ENCODE results near the gene FAM107B. TPM values are rescaled to one million over a fixed set of nuclear protein-coding genes. Genes with fewer than 3 reads are reported as not detected.

FAM107B gene
- total and polyA plus RNA-seq, 2 of the 8 experiments (the other 6 are each of a cell fraction or from before 2014, with no cell fraction given) = 7.5 to 28.1 TPM

DNA sequence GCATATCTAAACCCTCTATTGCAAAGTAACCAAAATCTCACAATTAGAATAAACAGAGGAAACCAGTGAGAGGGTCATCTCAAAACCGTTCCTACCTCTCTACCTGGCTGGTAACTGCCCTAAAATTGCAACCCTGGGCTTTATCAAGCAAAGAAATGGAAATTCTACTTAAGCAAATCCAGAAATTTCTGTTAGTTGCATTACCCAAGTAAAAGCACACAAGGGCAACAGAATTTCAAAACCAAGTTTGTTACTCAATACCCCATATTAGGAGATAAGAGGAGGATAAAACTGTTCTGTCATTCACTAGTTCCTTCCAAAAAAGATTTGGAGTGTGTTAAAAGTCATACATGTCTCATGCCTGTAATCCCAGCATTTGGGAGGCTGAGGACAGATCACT lies 195.3 kb downstream of the FAM107B start:
- no peak for FAIRE-seq
- Histone ChIP-seq H2AK5ac (ENCODE audit: low read depth, low read length) (no peak overlapping the region), H3K4ac (replicated peaks; ENCODE audit: insufficient read length, low read depth, low read length) (no peak overlapping the region), H3K9me3 (ENCODE audit: insufficient read depth in 2 of 2, low read depth in 1 of 2, low read length in 1 of 2) (no peaks in the 10 kb centered on the region), H3K14ac (ENCODE audit: insufficient read length) (no peak overlapping the region), H3K18ac (ENCODE audit: extremely low read depth, low read length) (no peak overlapping the region), H3K27ac (ENCODE audit: low read depth, low read length) (no peak overlapping the region), H4K5ac (ENCODE audit: insufficient read length, low read depth, low read length) (no peak overlapping the region), H3K4me2 (ENCODE audit: insufficient read depth in 1 of 2, low read depth in 2 of 2, low read length in 2 of 2) (no peak overlapping the region), H3K4me3 (ENCODE audit: extremely low read depth in 1 of 4, insufficient read depth in 2 of 4, low read depth in 3 of 4, low read length in 4 of 4) (no peak overlapping the region), H3K4me1 (replicated peaks in 1 of 4; ENCODE audit: control insufficient read depth in 3 of 4, insufficient read depth in 4 of 4, low read length in 3 of 4) (peaks cover 0 to 6% (median 0%) of the 10 kb centered on the region in 4 experiments; a peak in 4 of 7 replicates), H3K36me3 (ENCODE audit: control insufficient read depth in 2 of 4, insufficient read depth in 4 of 4, low read length in 3 of 4) (no peaks in the 10 kb centered on the region), H3K79me1 (ENCODE audit: low read depth, low read length) (peaks cover 4% of the 10 kb centered on the region; the same call in 1 of the 2 replicates), H2AFZ (ENCODE audit: low read length) (no peak overlapping the region), H2BK12ac (ENCODE audit: low read depth, low read length) (no peak overlapping the region), H3K79me2 (ENCODE audit: control insufficient read depth in 1 of 2, insufficient read depth in 2 of 2, low read length in 2 of 2) (peaks cover 0 to 29% of the 10 kb centered on the region in 2 experiments; a peak in 2 of 4 replicates), H4K91ac (replicated peaks; ENCODE audit: insufficient read length, low read length) (no peak overlapping the region), H3K56ac (replicated peaks; ENCODE audit: insufficient read length, low read depth, low read length) (no peak overlapping the region), H3K23ac (ENCODE audit: insufficient read length) (no peak overlapping the region), H3K23me2 (ENCODE audit: low read depth, low read length) (no peaks in the 10 kb centered on the region), H2BK5ac (ENCODE audit: low read depth, low read length) (no peak overlapping the region), H3K27me3 (replicated peaks in 1 of 4; ENCODE audit: control insufficient read depth in 3 of 4, extremely low read depth in 1 of 4, insufficient read depth in 3 of 4, low read length in 3 of 4) (no peaks in the 10 kb centered on the region), H4K8ac (ENCODE audit: extremely low read depth, insufficient read depth, low read length) (no peak overlapping the region), H4K20me1 (replicated peaks in 1 of 2; ENCODE audit: control insufficient read depth in 1 of 2, insufficient read depth in 2 of 2, low read length in 2 of 2) (no peaks in the 10 kb centered on the region), H2BK120ac (replicated peaks; ENCODE audit: low read depth, low read length) (no peak overlapping the region), H2BK20ac (ENCODE audit: low read length) (no peak overlapping the region), H3K9ac (replicated peaks in 1 of 4; ENCODE audit: extremely low read depth in 1 of 4, low read depth in 3 of 4, low read length in 3 of 4) (no peak overlapping the region), H2BK15ac (ENCODE audit: low read length) (no peak overlapping the region)
- WGBS, 2 experiments (ENCODE audit: extremely low coverage in 1 of 2, insufficient coverage in 1 of 2, insufficient read length in 1 of 2, insufficient replicate concordance in 2 of 2, low coverage in 1 of 2, low lambda C conversion rate in 2 of 2, missing lambda C conversion rate in 1 of 2) = 90% methylated on average over 1 of the region's 1 CpG; no CpG with 5 or more reads in 1 of the 2 experiments
- POLR2A ChIA-PET (ENCODE audit: partially characterized antibody) = interaction anchor here (0.6 kb wide), 1 partner anchor 32 kb away, joined by 3 read pairs; no protein-coding TSS in a partner anchor
- DNase-seq (ENCODE audit: low read depth in 1 of 2, low spot score in 2 of 2) = no peak
- CTCF ChIA-PET (ENCODE audit: partially characterized antibody) = interaction anchor here (1.0 to 1.6 kb wide), 2 partner anchors 14 to 36 kb away, joined by 3 to 4 read pairs; no protein-coding TSS in a partner anchor
- TF ChIP-seq POLR2A (IDR thresholded peaks at IDR 0.05; ENCODE audit: control extremely low read depth in 1 of 2, low read depth in 2 of 2, low read length in 2 of 2) = no peak
- TF ChIP-seq HDAC2 (IDR thresholded peaks at IDR 0.05; ENCODE audit: borderline replicate concordance in 1 of 2, low read depth in 2 of 2, low read length in 2 of 2) = no peak
- TF ChIP-seq, protein P1, sequence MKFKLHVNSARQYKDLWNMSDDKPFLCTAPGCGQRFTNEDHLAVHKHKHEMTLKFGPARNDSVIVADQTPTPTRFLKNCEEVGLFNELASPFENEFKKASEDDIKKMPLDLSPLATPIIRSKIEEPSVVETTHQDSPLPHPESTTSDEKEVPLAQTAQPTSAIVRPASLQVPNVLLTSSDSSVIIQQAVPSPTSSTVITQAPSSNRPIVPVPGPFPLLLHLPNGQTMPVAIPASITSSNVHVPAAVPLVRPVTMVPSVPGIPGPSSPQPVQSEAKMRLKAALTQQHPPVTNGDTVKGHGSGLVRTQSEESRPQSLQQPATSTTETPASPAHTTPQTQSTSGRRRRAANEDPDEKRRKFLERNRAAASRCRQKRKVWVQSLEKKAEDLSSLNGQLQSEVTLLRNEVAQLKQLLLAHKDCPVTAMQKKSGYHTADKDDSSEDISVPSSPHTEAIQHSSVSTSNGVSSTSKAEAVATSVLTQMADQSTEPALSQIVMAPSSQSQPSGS (IDR thresholded peaks at IDR 0.05; ENCODE audit: low read length) = no peak
- TF ChIP-seq CHD1 (IDR thresholded peaks at IDR 0.05; ENCODE audit: low read depth, low read length) = no peak
- TF ChIP-seq GABPA (IDR thresholded peaks at IDR 0.05; ENCODE audit: borderline replicate concordance, insufficient read depth, low read length) = no peak

Measured in H1 (cell line).